Adrenal gland (tissue), 12 donors: Measurements from ENCODE around the gene CAD. TPM values are rescaled to one million over a fixed set of nuclear protein-coding genes. Genes with fewer than 3 reads are reported as not detected.

Source experiments
- DNase-seq, 7 donors: peaks; one replicate each; pipeline ENCODE4 v3.0.0-alpha.2; 2019 to 2020
- H3K27ac ChIP-seq, 5 donors: fragments of 200-600 bp; sonication (generic) in 4 of 5; 1 replicate in 3 of 5; 2 replicates in 2 of 5; pipeline versions ENCODE4 v1.5.1 to v1.8.0; 2016 to 2020; ENCODE audit warnings: mild to moderate bottlenecking in 1 of 5
- H3K27me3 ChIP-seq: fragments of 200-600 bp; 2 replicates; pipeline ENCODE4 v1.8.0; 2021
- H3K36me3 ChIP-seq, 2 donors: fragments of 200-600 bp; replicated peaks in 1 of 2; 1 replicate in 1 of 2; 2 replicates in 1 of 2; pipeline versions ENCODE4 v1.5.1 to v1.8.0; 2018 to 2022
- H3K4me1 ChIP-seq, 2 donors: fragments of 200-600 bp; replicated peaks in 1 of 2; 1 replicate in 1 of 2; 2 replicates in 1 of 2; pipeline versions ENCODE4 v1.5.1 to v1.8.0; 2018 to 2021
- H3K4me3 ChIP-seq, 4 donors: fragments of 200-600 bp; sonication (generic) in 3 of 4; one replicate each; pipeline ENCODE4 v1.5.1; 2016 to 2018
- H3K9me3 ChIP-seq, 3 donors: fragments of 200-600 bp; sonication (generic) in 1 of 3; replicated peaks in 1 of 3; 1 replicate in 2 of 3; 2 replicates in 1 of 3; pipeline versions ENCODE4 v1.5.1 to v1.8.0; 2016 to 2021
- POLR2A ChIP-seq, 2 donors: fragments of 450-650 bp; IDR thresholded peaks; one replicate each; pipeline ENCODE4 v1.6.1; 2017; ENCODE audit warnings: antibody characterized with exemption in 2 of 2, mild to moderate bottlenecking in 2 of 2, moderate library complexity in 1 of 2
- WGBS, 4 donors: extraction: QIAGEN DNeasy Blood & Tissue Kit in 2 of 4; methylation state at CpG; one replicate each; pipeline versions ENCODE4 v1.1.5 to v1.1.7; 2013 to 2017; 5-methylcytosine and 5-hydroxymethylcytosine counted together
- intact Hi-C, 2 donors: fragments of 100-400 bp; cut with DNase I; formaldehyde crosslinking; loops; one replicate each; pipeline versions ENCODE4 v1.14.1 to v1.15.0; 2022 to 2023
- polyA plus RNA-seq, 3 donors: library from polyadenylated mRNA; stranded (reverse); fragments of 200-250 nt in 2 of 3; fragments of 350-450 nt in 1 of 3; fragmentation: Illumina TruSeq in 1 of 3; extraction: RNeasy Lipid Tissue Mini Kit (QIAGEN cat#74804) in 1 of 3; gene quantifications; one replicate each; pipeline ENCODE4 v1.2.3, GENCODE V29; 2013 to 2014
- total RNA-seq, 9 donors: library from RNA; depleted of rRNA in 4 of 9; stranded (reverse); fragments of >200 nt in 4 of 9; fragments of 120-200 nt in 1 of 9; fragmentation: NEBNext Ultra II Directional in 1 of 9; extraction: Animal tissue kit (Norgen Biotek cat#: 25700) in 1 of 9; gene quantifications; one replicate each; pipeline versions ENCODE4 v1.1.0 to v1.2.4, GENCODE V29; 2013 to 2023
- TF ChIP-seq, protein P1 (sequence below), 6 experiments: fragments of 450-650 bp in 4 of 6; fragments of 200-600 bp in 2 of 6; sonication (generic) in 1 of 6; IDR thresholded peaks; 1 replicate in 5 of 6; 2 replicates in 1 of 6; pipeline versions ENCODE4 v1.5.1 to v1.8.0; 2016 to 2021; ENCODE audit warnings: antibody characterized with exemption in 6 of 6, mild to moderate bottlenecking in 2 of 6, moderate library complexity in 1 of 6
- donor health status: healthy with polysubstance abuse.
- donor health status: Bipolar disorder and iron deficiency.
- donor health status: DM: yes; HTN: yes; CAD: no.
- donor health status: DM: no; HTN: no; CAD: no.
- donor health status: DM: no; HTN: no; CAD: no.
- donor health status: DM: yes; HTN: yes; CAD: no.

Gene CAD
- total and polyA plus RNA-seq, 12 donors = 8.9 to 70.5 (median 18.4) TPM

DNA sequence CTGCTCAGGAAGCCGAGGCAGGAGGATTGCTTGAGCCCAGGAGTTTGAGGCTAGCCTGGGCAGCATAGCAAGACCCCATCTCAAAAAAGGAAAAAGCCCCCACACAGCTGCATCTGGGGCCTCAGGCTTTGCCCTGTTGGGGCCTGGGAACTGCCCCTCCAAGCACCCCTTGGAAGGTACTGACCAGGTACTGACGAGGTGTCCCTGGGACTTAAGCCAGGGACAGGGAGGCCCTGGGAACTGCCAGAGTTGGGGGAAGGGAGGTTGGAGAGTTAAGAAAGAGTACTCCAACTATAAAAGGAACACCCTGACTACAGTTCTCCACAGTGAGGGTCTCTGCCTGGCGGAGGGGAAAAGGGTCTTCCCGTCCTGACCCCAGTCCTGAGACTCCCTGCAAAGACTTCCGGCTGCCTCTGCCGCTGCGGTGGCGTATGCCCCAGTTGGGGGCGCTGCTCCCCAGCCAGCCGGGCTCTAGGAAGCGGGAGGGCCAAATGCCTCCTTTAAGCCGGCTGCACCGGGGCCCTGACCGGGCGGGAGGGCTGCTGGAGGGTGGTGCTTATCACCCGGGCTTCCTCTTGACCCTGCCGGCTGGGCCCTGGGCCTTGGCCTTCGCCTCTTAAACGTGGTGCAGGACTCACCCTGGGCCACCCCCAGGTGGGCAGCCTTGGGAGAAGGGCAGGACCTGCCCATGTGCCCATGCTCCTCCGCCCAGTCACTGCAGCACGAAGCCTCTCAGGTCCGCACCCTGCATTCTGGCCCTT lies 32.9 kb downstream of the CAD start:
- 18 to 44% (median 20%) methylated on average over 8 to 22 of the region's 22 CpGs for WGBS, 4 donors
- no peak overlapping the region for H3K4me3 ChIP-seq
- H3K9me3 ChIP-seq = no peaks in the 10 kb centered on the region
- no peak overlapping the region for H3K27ac ChIP-seq
- intact Hi-C loops = loop anchor here in 1 of 2 donors (10.0 kb wide), 1 partner anchor 55 kb away; the partner anchor contains the start of gene UCN
- peak; percentile 64 to 76 (median 74) for DNase-seq
- no peaks in the 10 kb centered on the region for H3K36me3 ChIP-seq
- no peaks in the 10 kb centered on the region for H3K27me3 ChIP-seq
- no peak for TF ChIP-seq POLR2A (IDR thresholded peaks at IDR 0.05)
- TF ChIP-seq, protein P1, sequence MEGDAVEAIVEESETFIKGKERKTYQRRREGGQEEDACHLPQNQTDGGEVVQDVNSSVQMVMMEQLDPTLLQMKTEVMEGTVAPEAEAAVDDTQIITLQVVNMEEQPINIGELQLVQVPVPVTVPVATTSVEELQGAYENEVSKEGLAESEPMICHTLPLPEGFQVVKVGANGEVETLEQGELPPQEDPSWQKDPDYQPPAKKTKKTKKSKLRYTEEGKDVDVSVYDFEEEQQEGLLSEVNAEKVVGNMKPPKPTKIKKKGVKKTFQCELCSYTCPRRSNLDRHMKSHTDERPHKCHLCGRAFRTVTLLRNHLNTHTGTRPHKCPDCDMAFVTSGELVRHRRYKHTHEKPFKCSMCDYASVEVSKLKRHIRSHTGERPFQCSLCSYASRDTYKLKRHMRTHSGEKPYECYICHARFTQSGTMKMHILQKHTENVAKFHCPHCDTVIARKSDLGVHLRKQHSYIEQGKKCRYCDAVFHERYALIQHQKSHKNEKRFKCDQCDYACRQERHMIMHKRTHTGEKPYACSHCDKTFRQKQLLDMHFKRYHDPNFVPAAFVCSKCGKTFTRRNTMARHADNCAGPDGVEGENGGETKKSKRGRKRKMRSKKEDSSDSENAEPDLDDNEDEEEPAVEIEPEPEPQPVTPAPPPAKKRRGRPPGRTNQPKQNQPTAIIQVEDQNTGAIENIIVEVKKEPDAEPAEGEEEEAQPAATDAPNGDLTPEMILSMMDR (IDR thresholded peaks at IDR 0.05) = peak; percentile 70 to 85 (median 80)
- H3K4me1 ChIP-seq = peaks cover 6 to 9% of the 10 kb centered on the region in 2 donors

DNA sequence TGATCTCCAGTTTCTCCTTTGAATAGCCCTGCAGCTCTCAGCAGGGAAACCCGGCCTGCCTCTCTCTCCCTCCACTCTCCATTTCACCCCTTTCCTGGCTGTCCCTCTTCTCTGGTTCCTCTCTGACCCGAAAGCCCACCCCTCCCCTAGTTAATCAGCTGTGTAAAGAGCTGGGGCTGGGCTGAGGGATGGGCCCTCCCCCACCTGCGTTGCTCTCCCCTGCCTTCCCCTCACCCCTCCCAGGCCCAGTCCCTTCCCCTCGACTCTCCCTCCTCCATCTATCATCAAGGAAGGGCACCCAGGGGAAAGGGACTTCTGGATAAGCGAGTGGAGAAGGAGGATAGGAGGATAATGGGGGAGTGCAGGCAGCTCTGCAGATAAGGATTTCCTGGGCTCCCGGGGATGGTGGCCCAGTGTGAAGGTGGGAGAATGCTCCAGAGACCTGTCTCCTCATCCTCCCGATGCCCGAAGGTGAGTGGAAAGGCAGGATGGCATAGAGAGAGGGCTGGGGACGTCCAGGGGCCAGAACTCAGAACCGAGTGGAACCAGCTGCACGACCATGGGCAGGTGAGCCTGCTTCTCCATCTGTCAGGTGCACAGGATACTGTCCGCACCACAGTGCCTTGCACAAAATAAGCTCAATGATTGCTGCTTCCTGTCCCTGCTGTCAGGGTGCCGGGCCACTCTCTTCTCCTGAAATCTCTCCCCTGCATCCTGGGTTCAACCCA lies 33.6 kb downstream of the CAD start:
- Histone ChIP-seq H3K4me1 (peaks cover 6 to 13% of the 10 kb centered on the region in 2 donors), H3K27ac (no peak overlapping the region), H3K4me3 (no peak overlapping the region), H3K36me3 (no peaks in the 10 kb centered on the region), H3K9me3 (no peaks in the 10 kb centered on the region), H3K27me3 (no peaks in the 10 kb centered on the region)
- intact Hi-C loops = no loop called here
- TF ChIP-seq, protein P1 (IDR thresholded peaks at IDR 0.05) = no peak
- no peak for TF ChIP-seq POLR2A (IDR thresholded peaks at IDR 0.05)
- WGBS, 4 donors = 69 to 84% (median 73%) methylated on average over 12 to 13 of the region's 13 CpGs
- no peak for DNase-seq

DNA sequence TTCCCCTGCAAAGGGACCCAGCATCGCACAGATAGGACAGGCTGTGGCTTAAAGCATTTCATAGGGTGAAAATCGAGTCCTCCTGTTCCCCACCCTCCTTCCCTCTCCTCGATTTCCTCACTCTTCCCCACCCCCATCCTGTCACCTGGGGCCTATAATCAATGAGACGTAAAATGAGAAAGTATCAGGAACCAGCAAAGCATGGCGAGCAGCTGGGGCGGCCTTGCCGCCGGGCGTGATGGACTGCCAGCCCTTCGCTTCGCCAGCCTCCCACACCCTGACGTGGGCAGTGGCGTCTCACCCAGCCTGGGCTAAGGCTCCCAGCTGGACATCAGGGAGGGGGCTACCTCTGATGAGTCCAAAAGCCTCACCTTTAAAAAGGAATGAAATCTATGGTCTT lies 34.6 kb downstream of the CAD start:
- peaks cover 6 to 13% of the 10 kb centered on the region in 2 donors for H3K4me1 ChIP-seq
- no peaks in the 10 kb centered on the region for H3K27me3 ChIP-seq
- TF ChIP-seq, protein P1 (IDR thresholded peaks at IDR 0.05) = no peak
- TF ChIP-seq POLR2A (IDR thresholded peaks at IDR 0.05) = no peak
- no peak overlapping the region for H3K4me3 ChIP-seq
- intact Hi-C loops = no loop called here
- H3K36me3 ChIP-seq = no peaks in the 10 kb centered on the region
- H3K9me3 ChIP-seq = no peaks in the 10 kb centered on the region
- no peak for DNase-seq
- 79 to 89% (median 84%) methylated on average over 12 to 13 of the region's 13 CpGs for WGBS, 4 donors
- no peak overlapping the region for H3K27ac ChIP-seq

DNA sequence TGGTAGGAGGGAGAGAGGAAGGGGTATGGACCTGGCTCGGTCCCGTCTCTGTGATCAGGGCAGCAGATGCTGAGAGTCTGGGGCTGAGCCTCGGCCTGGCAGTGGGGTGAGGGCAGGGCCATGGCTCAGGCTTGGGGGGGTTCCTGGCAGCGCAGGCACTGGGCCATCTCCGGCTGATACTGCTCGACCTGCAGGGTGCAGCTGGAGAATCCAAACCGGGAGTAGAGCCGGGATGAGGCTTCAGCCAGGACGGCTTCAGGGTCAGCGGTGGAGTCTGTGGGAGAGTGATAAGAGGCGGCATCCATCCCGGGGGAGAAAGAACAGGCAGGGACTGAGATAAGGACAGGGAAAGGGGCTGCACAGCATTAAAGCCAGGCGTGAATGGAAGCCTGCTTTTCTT lies 38.0 kb downstream of the CAD start:
- Histone ChIP-seq H3K27ac (no peak overlapping the region), H3K27me3 (no peaks in the 10 kb centered on the region), H3K36me3 (no peaks in the 10 kb centered on the region), H3K9me3 (no peaks in the 10 kb centered on the region), H3K4me1 (peaks cover 2 to 7% of the 10 kb centered on the region in 2 donors), H3K4me3 (no peak overlapping the region)
- intact Hi-C loops = no loop called here
- TF ChIP-seq, protein P1 (IDR thresholded peaks at IDR 0.05) = no peak
- no peak for TF ChIP-seq POLR2A (IDR thresholded peaks at IDR 0.05)
- 19 to 37% (median 34%) methylated on average over 13 of the region's 13 CpGs for WGBS, 4 donors
- peak in 4 of 7 donors; percentile 29 to 35 (median 32) for DNase-seq
